Measurements from ENCODE around the gene SORBS2. TPM values are rescaled to one million over a fixed set of nuclear protein-coding genes. Genes with fewer than 3 reads are reported as not detected.

SORBS2 gene
- total RNA-seq, 1 experiment from 2014 or later: 44.5 TPM

GRCh38 chr4:185662030-185662778 is 149.8 kb downstream of the SORBS2 start:
- DNase-seq (ENCODE audit: low spot score) (no peak), ATAC-seq (peak; percentile 34; the same call in 1 of the 2 replicates)
- TF ChIP-seq EMX1 (CRISPR knock-in tag; IDR thresholded peaks at IDR 0.05) (no peak), CREM (CRISPR knock-in tag; IDR thresholded peaks at IDR 0.05) (no peak), FOXK1 (CRISPR knock-in tag; IDR thresholded peaks at IDR 0.05) (no peak), ZMAT4 (CRISPR knock-in tag; IDR thresholded peaks at IDR 0.05) (no peak), ZNF281 (CRISPR knock-in tag; IDR thresholded peaks at IDR 0.05) (no peak)
- POLR2A ChIA-PET: no interaction called here
- peaks cover 23% of the 10 kb centered on the region for H3K4me1 Mint-ChIP-seq
- H3K36me3 Mint-ChIP-seq: peaks cover 12% of the 10 kb centered on the region
- peaks cover 6% of the 10 kb centered on the region; the same call in 1 of the 2 replicates for H3K9me3 Mint-ChIP-seq
- no peak overlapping the region for H3K4me3 Mint-ChIP-seq
- no peaks in the 10 kb centered on the region for H3K27me3 Mint-ChIP-seq (ENCODE audit: low read depth)
- CTCF ChIA-PET: no interaction called here
- H3K27ac Mint-ChIP-seq: 0 out of 2 replicates have a peak overlapping the region, but pooled peaks have one; percentile 34

GRCh38 chr4:185660340-185660739 is 151.7 kb downstream of the SORBS2 start:
- no peak for ATAC-seq
- Mint-ChIP-seq H3K36me3 (peaks cover 12% of the 10 kb centered on the region), H3K4me1 (peaks cover 34% of the 10 kb centered on the region)
- TF ChIP-seq E2F1 (CRISPR knock-in tag; IDR thresholded peaks at IDR 0.05) (no peak), ATF6 (CRISPR knock-in tag; IDR thresholded peaks at IDR 0.05) (no peak), ZNF138 (CRISPR knock-in tag; conservative IDR thresholded peaks at IDR 0.05) (no peak), JUN (CRISPR knock-in tag; IDR thresholded peaks at IDR 0.05) (no peak), AFF4 (CRISPR knock-in tag; IDR thresholded peaks at IDR 0.05; ENCODE audit: borderline replicate concordance) (no peak), ATF1 (CRISPR knock-in tag; IDR thresholded peaks at IDR 0.05) (no peak), GTF2I (CRISPR knock-in tag; conservative IDR thresholded peaks at IDR 0.05) (no peak), ZNF317 (CRISPR knock-in tag; IDR thresholded peaks at IDR 0.05; ENCODE audit: borderline replicate concordance, low read depth) (no peak), FOXJ3 (CRISPR knock-in tag; IDR thresholded peaks at IDR 0.05; ENCODE audit: borderline replicate concordance) (no peak), ZMAT4 (CRISPR knock-in tag; IDR thresholded peaks at IDR 0.05) (no peak), NR2C2 (CRISPR knock-in tag; IDR thresholded peaks at IDR 0.05) (no peak), IRF2 (CRISPR knock-in tag; IDR thresholded peaks at IDR 0.05; ENCODE audit: borderline replicate concordance, low read depth) (no peak), USF2 (CRISPR knock-in tag; IDR thresholded peaks at IDR 0.05) (no peak), OVOL2 (CRISPR knock-in tag; IDR thresholded peaks at IDR 0.05; ENCODE audit: borderline replicate concordance) (no peak), ZSCAN18 (CRISPR knock-in tag; IDR thresholded peaks at IDR 0.05) (no peak)

More at GRCh38 chr4:185660340-185660739, 151.7 kb downstream of the SORBS2 start:
- no peak for DNase-seq (ENCODE audit: low spot score)
- Mint-ChIP-seq H3K27me3 (ENCODE audit: low read depth) (no peaks in the 10 kb centered on the region), H3K27ac (no peak overlapping the region), H3K4me3 (no peak overlapping the region), H3K9me3 (peaks cover 6% of the 10 kb centered on the region; the same call in 1 of the 2 replicates)
- ChIA-PET POLR2A (no interaction called here), CTCF (no interaction called here)

All from WTC11 (cell line).